Fibroblast of the aortic adventitia (primary cell): ENCODE results near the gene DNASE1L2. TPM values are rescaled to one million over a fixed set of nuclear protein-coding genes. Genes with fewer than 3 reads are reported as not detected.

Source experiments
- DNase-seq: peaks from one replicate; pipeline ENCODE4 v3.0.0-alpha.2; 2010; ENCODE audit warnings: low read depth
- H3K4me3 ChIP-seq: 2 replicates; pipeline ENCODE4 v1.5.1; 2011; ENCODE audit warnings: low read depth, mild to moderate bottlenecking, control low read depth, low read length, moderate library complexity
- small RNA-seq: library from RNA; depleted of rRNA; stranded (forward); fragments of <200 nt; gene quantifications from one replicate; pipeline ENCODE3, GENCODE V24; 2012
- total RNA-seq: library from RNA; depleted of rRNA; stranded (reverse); fragments of >200 nt; gene quantifications from 2 replicates; pipeline ENCODE4 v1.2.3, GENCODE V29; 2012; ENCODE audit warnings: low replicate concordance
- TF ChIP-seq, protein P1 (sequence below): IDR thresholded peaks from 2 replicates; pipeline ENCODE4 v1.5.1; 2011; ENCODE audit warnings: mild to moderate bottlenecking, low read length, control low read depth, inconsistent platforms; ENCODE audit not compliant: insufficient read depth

DNASE1L2 gene
- total RNA-seq, 1 donor = 0.63 TPM

DNA sequence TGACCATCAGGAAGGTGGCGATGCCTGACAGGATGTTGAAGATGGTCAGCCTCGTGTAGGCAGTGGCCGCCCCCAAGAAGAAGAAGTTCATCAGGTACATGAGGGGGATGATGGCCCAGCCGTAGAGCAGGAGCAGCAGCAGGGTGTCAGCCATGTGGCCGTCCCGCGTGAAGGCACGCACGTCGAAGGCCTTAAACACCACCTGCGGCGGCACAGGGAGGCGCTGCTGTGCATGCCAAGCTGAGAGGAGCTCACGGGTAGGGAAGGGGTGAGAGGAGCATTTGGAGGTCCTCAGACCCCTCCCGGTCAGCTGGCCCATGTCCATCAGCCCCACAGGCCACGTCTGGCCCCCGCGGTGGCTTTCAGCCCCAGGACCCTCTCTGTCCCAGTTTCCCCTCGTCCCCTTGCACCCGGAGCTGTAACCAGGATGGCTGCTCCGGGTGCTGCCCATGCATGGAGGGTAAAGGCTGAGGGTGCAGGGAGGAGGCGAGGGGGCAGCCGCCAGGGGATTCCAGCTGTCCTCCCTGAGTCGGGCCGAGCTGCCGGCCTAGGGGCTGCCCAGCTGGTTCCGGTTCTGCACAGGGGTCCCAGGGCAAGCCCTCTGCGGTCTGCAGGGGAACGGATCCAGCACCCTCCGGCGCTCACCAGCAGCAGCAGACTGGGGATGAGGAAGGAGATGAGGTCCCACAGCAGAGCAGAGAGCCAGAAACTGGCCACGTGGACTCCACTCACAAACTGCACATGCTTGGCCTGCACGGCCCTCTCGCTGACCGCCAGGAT lies 48.7 kb downstream of the DNASE1L2 start:
- no peak overlapping the region for H3K4me3 ChIP-seq
- no peak for DNase-seq
- TF ChIP-seq, protein P1, sequence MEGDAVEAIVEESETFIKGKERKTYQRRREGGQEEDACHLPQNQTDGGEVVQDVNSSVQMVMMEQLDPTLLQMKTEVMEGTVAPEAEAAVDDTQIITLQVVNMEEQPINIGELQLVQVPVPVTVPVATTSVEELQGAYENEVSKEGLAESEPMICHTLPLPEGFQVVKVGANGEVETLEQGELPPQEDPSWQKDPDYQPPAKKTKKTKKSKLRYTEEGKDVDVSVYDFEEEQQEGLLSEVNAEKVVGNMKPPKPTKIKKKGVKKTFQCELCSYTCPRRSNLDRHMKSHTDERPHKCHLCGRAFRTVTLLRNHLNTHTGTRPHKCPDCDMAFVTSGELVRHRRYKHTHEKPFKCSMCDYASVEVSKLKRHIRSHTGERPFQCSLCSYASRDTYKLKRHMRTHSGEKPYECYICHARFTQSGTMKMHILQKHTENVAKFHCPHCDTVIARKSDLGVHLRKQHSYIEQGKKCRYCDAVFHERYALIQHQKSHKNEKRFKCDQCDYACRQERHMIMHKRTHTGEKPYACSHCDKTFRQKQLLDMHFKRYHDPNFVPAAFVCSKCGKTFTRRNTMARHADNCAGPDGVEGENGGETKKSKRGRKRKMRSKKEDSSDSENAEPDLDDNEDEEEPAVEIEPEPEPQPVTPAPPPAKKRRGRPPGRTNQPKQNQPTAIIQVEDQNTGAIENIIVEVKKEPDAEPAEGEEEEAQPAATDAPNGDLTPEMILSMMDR = no peak

DNA sequence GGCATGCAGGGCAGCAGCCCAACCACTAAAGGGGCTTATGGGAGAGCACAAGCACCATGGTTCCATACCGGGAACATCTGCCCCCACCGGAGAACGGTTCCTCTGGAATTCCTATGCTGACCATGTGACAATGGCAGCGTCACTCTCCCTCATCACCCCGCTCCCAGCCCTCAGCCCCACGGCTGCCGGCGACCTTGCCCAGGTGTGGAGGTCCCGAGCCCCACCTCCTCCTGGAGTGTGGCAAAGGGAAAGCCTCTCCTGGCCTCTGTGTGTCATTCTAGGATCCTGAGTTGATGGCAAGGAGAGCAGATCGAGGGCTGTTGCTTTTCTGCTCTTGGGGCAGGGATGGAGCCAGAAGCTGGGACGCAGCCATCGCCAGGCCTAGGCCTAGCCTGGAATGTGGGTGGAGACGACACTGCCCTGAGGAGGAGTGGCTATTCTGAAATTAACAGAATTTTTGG lies 49.5 kb downstream of the DNASE1L2 start:
- TF ChIP-seq, protein P1 = no peak
- no peak for DNase-seq

DNA sequence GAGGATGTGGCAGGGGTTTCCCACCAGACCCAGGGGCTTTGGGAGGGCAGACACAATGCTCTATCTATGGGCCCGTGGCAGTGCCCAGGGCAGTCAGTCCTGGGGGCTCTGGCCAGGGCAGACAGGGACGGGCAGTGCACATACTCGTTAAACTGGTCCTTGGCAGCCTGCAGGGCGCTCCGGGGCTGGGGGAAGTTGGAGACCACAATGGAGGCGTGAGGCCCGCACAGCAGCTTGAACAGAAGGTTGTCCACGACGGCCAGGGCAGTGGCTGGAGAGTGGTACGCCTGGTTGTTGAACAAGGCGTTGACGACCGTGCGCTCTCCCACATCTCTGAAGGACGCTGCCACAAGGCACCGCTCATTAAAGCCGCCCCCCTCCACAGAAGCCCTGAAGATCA lies 50.3 kb downstream of the DNASE1L2 start:
- DNase-seq = no peak

More for the DNA sequence above, 49.5 kb downstream of the DNASE1L2 start:
- no peak overlapping the region for H3K4me3 ChIP-seq

DNA sequence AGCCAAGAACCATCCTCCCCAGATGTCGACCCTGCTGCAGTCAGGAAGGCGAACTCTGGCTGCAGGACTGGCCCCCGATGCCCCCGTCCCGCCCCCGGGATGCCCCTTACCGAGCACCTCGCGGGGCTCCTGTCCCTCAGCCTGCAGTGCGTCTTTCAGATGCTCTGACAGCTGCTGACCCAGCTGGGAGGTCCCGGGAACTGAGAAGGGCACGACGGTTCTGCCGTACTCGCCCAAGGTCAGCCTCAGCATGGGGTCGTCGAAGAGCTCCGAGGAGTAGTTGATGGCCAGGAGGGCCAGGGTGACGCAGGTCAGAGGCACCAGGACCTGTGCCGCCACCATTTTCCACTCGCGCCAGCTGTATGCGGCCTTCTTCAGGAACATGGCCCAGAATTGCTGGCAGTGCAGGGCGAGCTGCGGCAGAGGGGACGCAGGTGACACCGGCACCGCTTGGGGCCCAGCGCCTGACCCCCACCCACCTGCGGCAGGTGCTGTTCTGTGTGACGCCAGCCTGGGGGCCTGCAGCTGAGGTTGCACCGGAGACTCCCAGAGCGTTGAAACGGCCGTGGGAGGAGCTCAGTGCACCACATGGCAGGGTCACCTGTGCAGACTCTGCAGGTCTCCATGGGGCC lies 51.8 kb downstream of the DNASE1L2 start:
- H3K4me3 ChIP-seq = no peak overlapping the region
- no peak for DNase-seq
- TF ChIP-seq, protein P1 = no peak

More for the DNA sequence above, 50.3 kb downstream of the DNASE1L2 start:
- TF ChIP-seq, protein P1 = no peak
- H3K4me3 ChIP-seq = no peak overlapping the region

Small RNA genes lying within 50 kb of the gene (small RNA-seq; reads per million reads assigned to genes)
- gene MIR3677 = 0.19 reads per million
- not detected for gene MIR4717

Other genes with a start within 250 kb of the DNASE1L2 start
- gene SYNGR3, start 246.5 kb upstream of the DNASE1L2 start, total RNA-seq = 0.98 and 1.4 TPM in 2 replicates
- 13.8 and 18.8 TPM in 2 replicates for gene ZNF598, start 226.6 kb upstream of the DNASE1L2 start, total RNA-seq
- gene NPW, start 216.7 kb upstream of the DNASE1L2 start, total RNA-seq = 0.45 TPM in 1 of 2 replicates, not detected in the other
- 11.5 and 26.3 TPM in 2 replicates for gene NHERF2, start 209.5 kb upstream of the DNASE1L2 start, total RNA-seq
- 18.8 and 36.1 TPM in 2 replicates for gene NTHL1, start 188.6 kb upstream of the DNASE1L2 start, total RNA-seq
- 58.7 and 145 TPM in 2 replicates for gene TSC2, start 188.5 kb upstream of the DNASE1L2 start, total RNA-seq
- 118 and 166 TPM in 2 replicates for gene PKD1, start 100.5 kb upstream of the DNASE1L2 start, total RNA-seq
- gene RAB26, start 87.8 kb upstream of the DNASE1L2 start, total RNA-seq = 0.27 and 3.6 TPM in 2 replicates
- 64.3 and 91.0 TPM in 2 replicates for gene TRAF7, start 80.7 kb upstream of the DNASE1L2 start, total RNA-seq
- gene CASKIN1, start 39.8 kb upstream of the DNASE1L2 start, total RNA-seq = 0.18 TPM in 1 of 2 replicates, not detected in the other
- 27.4 and 30.8 TPM in 2 replicates for gene MLST8, start 31.0 kb upstream of the DNASE1L2 start, total RNA-seq
- 0.57 and 2.4 TPM in 2 replicates for gene BRICD5, start 25.6 kb upstream of the DNASE1L2 start, total RNA-seq
- gene PGP, start 21.6 kb upstream of the DNASE1L2 start, total RNA-seq = 7.6 and 11.3 TPM in 2 replicates
- 18.7 and 41.7 TPM in 2 replicates for gene E4F1, start 12.9 kb upstream of the DNASE1L2 start, total RNA-seq
- 34.9 and 41.1 TPM in 2 replicates for gene ECI1, start 15.1 kb downstream of the DNASE1L2 start, total RNA-seq
- gene RNPS1, start 31.7 kb downstream of the DNASE1L2 start, total RNA-seq = 49.5 and 94.7 TPM in 2 replicates
- 1.8 and 2.4 TPM in 2 replicates for gene ABCA3, start 104.3 kb downstream of the DNASE1L2 start, total RNA-seq
- 2.2 and 21.1 TPM in 2 replicates for gene CCNF, start 193.0 kb downstream of the DNASE1L2 start, total RNA-seq
- gene TEDC2, start 223.7 kb downstream of the DNASE1L2 start, total RNA-seq = 1.9 and 11.7 TPM in 2 replicates
- gene NTN3, start 234.9 kb downstream of the DNASE1L2 start, total RNA-seq = 0.45 and 2.8 TPM in 2 replicates
- 11.9 and 16.1 TPM in 2 replicates for gene TBC1D24, start 238.7 kb downstream of the DNASE1L2 start, total RNA-seq